ENCODE results near the gene SERPINA4. TPM values are rescaled to one million over a fixed set of nuclear protein-coding genes. Genes with fewer than 3 reads are reported as not detected.

Gene SERPINA4
- total and polyA plus RNA-seq, 2 donors (not counting 3 experiments of a cell fraction or from before 2014, with no cell fraction given): not detected

- intact Hi-C loops (cut with micrococcal nuclease): no loop called here
- BruUV-seq (replicated peaks): no TSS peak
- Histone ChIP-seq H2AFZ (ENCODE audit: low read depth, low read length) (no peak overlapping the region), H3K9ac (replicated peaks; ENCODE audit: extremely low read depth, insufficient read depth, low read length) (no peak overlapping the region), H3K4me2 (ENCODE audit: insufficient read depth, low read length) (no peak overlapping the region), H3K4me1 (ENCODE audit: control insufficient read depth, extremely low read depth, insufficient read depth, low read length) (no peaks in the 10 kb centered on the region), H3K27me3 (ENCODE audit: control insufficient read depth in 2 of 2, insufficient read depth in 2 of 2, low read length in 2 of 2) (no peaks in the 10 kb centered on the region), H4K20me1 (replicated peaks; ENCODE audit: control insufficient read depth, extremely low read depth, insufficient read depth, low read length) (no peaks in the 10 kb centered on the region), H3K9me1 (replicated peaks; ENCODE audit: control insufficient read depth, extremely low read depth, insufficient read depth, low read length) (no peaks in the 10 kb centered on the region), H3K4me3 (replicated peaks in 1 of 3; ENCODE audit: insufficient read depth in 1 of 3, low read depth in 1 of 3, low read length in 3 of 3) (no peak overlapping the region), H3K36me3 (ENCODE audit: control insufficient read depth in 2 of 2, extremely low read depth in 1 of 2, insufficient read depth in 2 of 2, low read length in 2 of 2) (no peaks in the 10 kb centered on the region), H3K79me2 (ENCODE audit: control insufficient read depth, insufficient read depth, low read length) (no peaks in the 10 kb centered on the region), H3K9me3 (replicated peaks; ENCODE audit: control insufficient read depth, insufficient read depth, low read length) (no peaks in the 10 kb centered on the region), H3K27ac (ENCODE audit: insufficient read depth, low read depth, low read length) (no peak overlapping the region)
- ChIA-PET POLR2A (no interaction called here), CTCF (no interaction called here)
- dilution Hi-C loops (cut with MboI; ENCODE audit: extremely low pct_ligation_motif_present, low sequenced_read_pairs): no loop called here
- no peak for FAIRE-seq
- TF ChIP-seq POLR2A (IDR thresholded peaks at IDR 0.05; ENCODE audit: low read depth, low read length) (no peak), CTCF (IDR thresholded peaks at IDR 0.05; ENCODE audit: extremely low read depth in 1 of 2, insufficient read depth in 1 of 2, low read depth in 1 of 2, low read length in 2 of 2) (no peak), FOS (IDR thresholded peaks at IDR 0.05; ENCODE audit: borderline replicate concordance, insufficient read depth, low read length) (no peak), POLR2AphosphoS5 (IDR thresholded peaks at IDR 0.05; ENCODE audit: insufficient read depth, low read depth, low read length) (no peak), JUN (IDR thresholded peaks at IDR 0.05; ENCODE audit: borderline replicate concordance, insufficient read depth, insufficient read length, low read depth) (no peak), MYC (IDR thresholded peaks at IDR 0.05; ENCODE audit: low read depth, low read length) (no peak), MAX (IDR thresholded peaks at IDR 0.05; ENCODE audit: insufficient read depth, insufficient read length) (no peak)
- DNase-seq (ENCODE audit: low read depth, low spot score): no peak
Observed at GRCh38 chr14:94564381-94564780, 3.1 kb downstream of the SERPINA4 start.

All from endothelial cell of umbilical vein (primary cell).